Sigmoid colon (tissue), 3 donors: Measurements from ENCODE around the gene HMCN2.

Experiments
- POLR2A ChIP-seq, 2 donors: fragments of 450-650 bp; IDR thresholded peaks; one replicate each; pipeline ENCODE4 v1.6.1; 2016; ENCODE audit warnings: antibody characterized with exemption in 2 of 2, mild to moderate bottlenecking in 2 of 2, moderate library complexity in 2 of 2
- TF ChIP-seq, protein P1 (sequence below), 4 experiments: fragments of 450-650 bp in 3 of 4; fragments of 200-600 bp in 1 of 4; IDR thresholded peaks; one replicate each; pipeline ENCODE4 v1.5.1; 2016 to 2019; ENCODE audit warnings: antibody characterized with exemption in 4 of 4, mild to moderate bottlenecking in 3 of 4, moderate library complexity in 2 of 4

DNA sequence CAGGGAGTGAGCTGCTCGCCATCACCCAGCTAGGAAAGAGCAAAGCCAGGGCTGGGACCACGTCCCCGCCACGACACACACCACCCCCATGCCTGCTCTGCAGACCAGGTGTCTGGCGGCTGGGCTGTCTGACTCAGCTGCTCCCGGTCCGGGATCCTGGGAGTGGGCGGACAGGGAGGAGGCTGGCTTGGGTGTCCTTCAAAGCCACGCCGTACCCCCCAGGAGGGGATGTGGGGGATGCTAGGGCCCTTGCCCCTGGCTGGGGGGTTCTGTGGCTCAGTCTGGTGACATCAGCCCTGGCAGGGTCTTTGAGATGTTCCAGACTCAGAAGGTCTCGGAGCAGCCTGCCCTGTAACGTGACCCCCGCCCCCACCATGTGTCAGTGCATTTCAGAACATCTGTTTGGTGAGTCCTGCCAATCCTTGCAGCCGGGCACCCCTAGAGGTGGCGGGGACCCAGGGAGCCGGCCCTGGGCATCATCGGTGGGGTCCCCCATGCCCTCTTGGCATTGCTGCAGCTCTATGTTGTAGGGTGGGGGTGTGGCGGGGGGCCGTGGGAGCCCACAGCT, 62.3 kb downstream of the HMCN2 start:
- peak in 1 of 2 donors; percentile 3 for TF ChIP-seq POLR2A (IDR thresholded peaks at IDR 0.05)
- TF ChIP-seq, protein P1, sequence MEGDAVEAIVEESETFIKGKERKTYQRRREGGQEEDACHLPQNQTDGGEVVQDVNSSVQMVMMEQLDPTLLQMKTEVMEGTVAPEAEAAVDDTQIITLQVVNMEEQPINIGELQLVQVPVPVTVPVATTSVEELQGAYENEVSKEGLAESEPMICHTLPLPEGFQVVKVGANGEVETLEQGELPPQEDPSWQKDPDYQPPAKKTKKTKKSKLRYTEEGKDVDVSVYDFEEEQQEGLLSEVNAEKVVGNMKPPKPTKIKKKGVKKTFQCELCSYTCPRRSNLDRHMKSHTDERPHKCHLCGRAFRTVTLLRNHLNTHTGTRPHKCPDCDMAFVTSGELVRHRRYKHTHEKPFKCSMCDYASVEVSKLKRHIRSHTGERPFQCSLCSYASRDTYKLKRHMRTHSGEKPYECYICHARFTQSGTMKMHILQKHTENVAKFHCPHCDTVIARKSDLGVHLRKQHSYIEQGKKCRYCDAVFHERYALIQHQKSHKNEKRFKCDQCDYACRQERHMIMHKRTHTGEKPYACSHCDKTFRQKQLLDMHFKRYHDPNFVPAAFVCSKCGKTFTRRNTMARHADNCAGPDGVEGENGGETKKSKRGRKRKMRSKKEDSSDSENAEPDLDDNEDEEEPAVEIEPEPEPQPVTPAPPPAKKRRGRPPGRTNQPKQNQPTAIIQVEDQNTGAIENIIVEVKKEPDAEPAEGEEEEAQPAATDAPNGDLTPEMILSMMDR (IDR thresholded peaks at IDR 0.05), result no peak
